ENCODE data around the gene NMUR1. TPM values are rescaled to one million over a fixed set of nuclear protein-coding genes. Genes with fewer than 3 reads are reported as not detected.
"Not testable (repeated sequence)": the region's sequence is repeated elsewhere in the genome, so short reads cannot be mapped to it uniquely, and the experiment has no call there.

NMUR1 gene
- total RNA-seq, 1 donor from 2014 or later, result 0.10 TPM

DNA sequence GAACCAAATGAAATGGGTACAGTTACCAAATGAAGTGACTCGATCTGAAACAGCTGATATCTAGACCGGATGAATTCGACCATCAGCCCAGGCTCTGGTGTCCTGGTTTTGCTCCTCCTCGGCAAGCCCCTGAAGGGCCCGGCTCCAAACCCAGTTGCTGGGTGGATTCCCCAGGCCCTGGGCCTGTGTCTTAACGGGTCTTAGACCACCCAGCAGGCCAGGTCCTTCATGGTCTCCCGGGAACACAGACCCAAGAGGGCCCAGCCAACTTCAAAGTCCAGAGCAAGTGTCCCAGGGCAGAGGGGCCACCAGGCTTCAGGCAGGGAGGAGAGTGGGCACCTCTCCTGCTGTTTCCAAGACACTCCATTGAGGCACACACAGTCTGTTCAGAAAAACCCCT lies 26.7 kb upstream of the NMUR1 start:
- Mint-ChIP-seq H3K36me3 (ENCODE audit: low read depth) (peaks cover 7% of the 10 kb centered on the region), H3K27ac (ENCODE audit: unreplicated experiment) (no peak overlapping the region), H3K4me3 (ENCODE audit: unreplicated experiment) (no peak overlapping the region), H3K27me3 (ENCODE audit: low read depth) (no peaks in the 10 kb centered on the region), H3K4me1 (ENCODE audit: low read depth) (peaks cover 8% of the 10 kb centered on the region), H3K9me3 (ENCODE audit: low read depth) (peaks cover 12% of the 10 kb centered on the region)
- no peak for DNase-seq (ENCODE audit: low spot score)
- no peak for TF ChIP-seq CTCF (IDR thresholded peaks at IDR 0.05)

GRCh38 chr2:231556496-231556895 lies 26.3 kb upstream of the NMUR1 start:
- H3K4me3 Mint-ChIP-seq (ENCODE audit: unreplicated experiment); H3K4me1 Mint-ChIP-seq (ENCODE audit: low read depth); H3K36me3 Mint-ChIP-seq (ENCODE audit: low read depth); H3K27ac Mint-ChIP-seq (ENCODE audit: unreplicated experiment); DNase-seq (ENCODE audit: low spot score); H3K27me3 Mint-ChIP-seq (ENCODE audit: low read depth): not testable (repeated sequence)
- H3K9me3 Mint-ChIP-seq (ENCODE audit: low read depth), result peaks cover 12% of the 10 kb centered on the region

GRCh38 chr2:231554748-231555545 lies 24.7 kb upstream of the NMUR1 start:
- Mint-ChIP-seq H3K4me1 (ENCODE audit: low read depth) (peaks cover 8% of the 10 kb centered on the region), H3K27ac (ENCODE audit: unreplicated experiment) (no peak overlapping the region), H3K27me3 (ENCODE audit: low read depth) (no peaks in the 10 kb centered on the region), H3K9me3 (ENCODE audit: low read depth) (peaks cover 12% of the 10 kb centered on the region), H3K4me3 (ENCODE audit: unreplicated experiment) (no peak overlapping the region), H3K36me3 (ENCODE audit: low read depth) (peaks cover 7% of the 10 kb centered on the region)
- no peak for TF ChIP-seq CTCF (IDR thresholded peaks at IDR 0.05)
- no peak for DNase-seq (ENCODE audit: low spot score)

DNA sequence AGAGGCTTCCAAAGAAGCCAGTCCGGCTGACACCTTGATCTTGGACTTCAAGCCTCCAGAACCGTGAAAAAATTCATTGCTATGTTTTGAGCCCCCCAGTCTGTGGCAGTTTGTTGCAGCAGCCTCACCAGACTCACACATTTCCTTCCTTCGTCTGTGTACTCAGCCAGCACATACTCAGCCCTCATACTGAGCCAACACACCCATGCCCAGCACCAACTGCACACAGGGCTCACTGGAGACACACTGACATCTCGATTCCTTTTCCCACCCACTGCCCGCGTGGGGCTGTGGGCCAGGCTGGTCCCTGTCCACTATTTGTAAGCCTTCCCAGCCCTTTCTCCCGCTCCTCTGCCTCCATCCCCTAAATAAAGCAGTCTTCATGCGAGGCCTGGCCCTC lies 24.1 kb upstream of the NMUR1 start:
- peaks cover 12% of the 10 kb centered on the region for H3K9me3 Mint-ChIP-seq (ENCODE audit: low read depth)
- no peaks in the 10 kb centered on the region for H3K27me3 Mint-ChIP-seq (ENCODE audit: low read depth)
- TF ChIP-seq CTCF (IDR thresholded peaks at IDR 0.05), result no peak
- no peak overlapping the region for H3K4me3 Mint-ChIP-seq (ENCODE audit: unreplicated experiment)
- no peak overlapping the region for H3K27ac Mint-ChIP-seq (ENCODE audit: unreplicated experiment)
- no peak for DNase-seq (ENCODE audit: low spot score)
- H3K36me3 Mint-ChIP-seq (ENCODE audit: low read depth), result peaks cover 7% of the 10 kb centered on the region
- peaks cover 8% of the 10 kb centered on the region for H3K4me1 Mint-ChIP-seq (ENCODE audit: low read depth)

- no peaks in the 10 kb centered on the region for H3K27me3 Mint-ChIP-seq (ENCODE audit: low read depth)
- H3K4me3 Mint-ChIP-seq (ENCODE audit: unreplicated experiment), result no peak overlapping the region
- H3K4me1 Mint-ChIP-seq (ENCODE audit: low read depth), result peaks cover 8% of the 10 kb centered on the region
- no peak overlapping the region for H3K27ac Mint-ChIP-seq (ENCODE audit: unreplicated experiment)
- H3K9me3 Mint-ChIP-seq (ENCODE audit: low read depth), result peaks cover 12% of the 10 kb centered on the region
- H3K36me3 Mint-ChIP-seq (ENCODE audit: low read depth), result peaks cover 7% of the 10 kb centered on the region
- no peak for TF ChIP-seq CTCF (IDR thresholded peaks at IDR 0.05)
- DNase-seq (ENCODE audit: low spot score), result no peak
Observed at GRCh38 chr2:231552752-231553151, 22.5 kb upstream of the NMUR1 start.

Data from chondrocyte (in vitro differentiated cells).